ENCODE data around the gene MERTK. TPM values are rescaled to one million over a fixed set of nuclear protein-coding genes. Genes with fewer than 3 reads are reported as not detected.

MERTK gene
- total and polyA plus RNA-seq, 10 of the 15 experiments (the other 5 are each of a cell fraction or from before 2014, with no cell fraction given) = 0.13 to 30.6 (median 0.50) TPM

GRCh38 chr2:112055730-112056625 lies 157.6 kb downstream of the MERTK start (continued):
- TF ChIP-seq E4F1 (IDR thresholded peaks at IDR 0.05; ENCODE audit: borderline replicate concordance, partially characterized antibody) (peak; percentile 27), PML (IDR thresholded peaks at IDR 0.05; ENCODE audit: low read length) (no peak; the same call in 1 of the 2 replicates), NR2F1 (conservative IDR thresholded peaks at IDR 0.05) (peak; percentile 10; the same call in 1 of the 2 replicates), CEBPZ (IDR thresholded peaks at IDR 0.05; ENCODE audit: low read depth, low read length) (no peak), REST (IDR thresholded peaks at IDR 0.05; ENCODE audit: low read depth, low read length) (no peak), MEF2B (IDR thresholded peaks at IDR 0.05; ENCODE audit: partially characterized antibody, poor library complexity, severe bottlenecking) (no peak), NFYA (IDR thresholded peaks at IDR 0.05; ENCODE audit: borderline replicate concordance, low read depth, low read length) (no peak), HCFC1 (IDR thresholded peaks at IDR 0.05; ENCODE audit: low read length) (no peak), SMAD1 (IDR thresholded peaks at IDR 0.05; ENCODE audit: low read depth, partially characterized antibody) (no peak), NFXL1 (IDR thresholded peaks at IDR 0.05; ENCODE audit: borderline replicate concordance) (no peak), BHLHE40 (IDR thresholded peaks at IDR 0.05; ENCODE audit: borderline replicate concordance in 1 of 2, low read depth in 2 of 2, low read length in 1 of 2) (0 out of 4 replicates have a peak, but pooled peaks of 1 of the 2 experiments have one; percentile 9), NKRF (conservative IDR thresholded peaks at IDR 0.05) (no peak), GABPA (IDR thresholded peaks at IDR 0.05; ENCODE audit: low read depth) (peak; percentile 60; the same call in 1 of the 2 replicates), SMARCA5 (IDR thresholded peaks at IDR 0.05) (no peak)

Data from GM12878 (cell line).